ENCODE data around the gene ST3GAL2.

GRCh38 chr16:70475054-70475871, 36.4 kb upstream of the ST3GAL2 start:
- no peak for TF ChIP-seq CTCF (IDR thresholded peaks at IDR 0.05)
- TF ChIP-seq POLR2A (IDR thresholded peaks at IDR 0.05) = no peak
